Measurements from ENCODE around the gene VPS4A. TPM values are rescaled to one million over a fixed set of nuclear protein-coding genes. Genes with fewer than 3 reads are reported as not detected.

Gene VPS4A
- polyA plus RNA-seq, 3 donors: 18.2 to 25.7 (median 21.8) TPM

GRCh38 chr16:69307856-69308255, 3.3 kb upstream of the VPS4A start:
- no peak overlapping the region for H3K27ac Mint-ChIP-seq
- no peak overlapping the region for H2AFZ ChIP-seq (ENCODE audit: insufficient read depth, low read depth, low read length, poor library complexity, severe bottlenecking)
- H3K36me3 ChIP-seq (replicated peaks in 1 of 2; ENCODE audit: control insufficient read depth in 1 of 2, insufficient read depth in 2 of 2, low read length in 2 of 2): no peaks in the 10 kb centered on the region
- no peak overlapping the region for H3K27ac ChIP-seq (ENCODE audit: low read depth in 1 of 2, low read length in 2 of 2)
- no peaks in the 10 kb centered on the region for H3K9me3 Mint-ChIP-seq
- H3K9ac ChIP-seq (ENCODE audit: insufficient read depth, low read length, poor library complexity, severe bottlenecking): no peak overlapping the region
- peaks cover 13 to 14% of the 10 kb centered on the region in 2 donors for H3K4me1 ChIP-seq (ENCODE audit: control insufficient read depth in 1 of 2, insufficient read depth in 2 of 2, low read length in 2 of 2)
- peaks cover 12% of the 10 kb centered on the region for H3K4me1 Mint-ChIP-seq
- peaks cover 0 to 6% of the 10 kb centered on the region in 2 donors for H3K36me3 Mint-ChIP-seq
- peaks cover 16% of the 10 kb centered on the region for H3K79me2 ChIP-seq (ENCODE audit: insufficient read depth, low read length)
- no peak overlapping the region for H3K4me3 ChIP-seq (replicated peaks in 1 of 3; ENCODE audit: low read depth in 2 of 3, low read length in 3 of 3)
- H3K9me3 ChIP-seq (replicated peaks in 1 of 2; ENCODE audit: control insufficient read depth in 1 of 2, insufficient read depth in 1 of 2, low read length in 2 of 2): no peaks in the 10 kb centered on the region
- no peak overlapping the region for H3K4me2 ChIP-seq (replicated peaks; ENCODE audit: extremely low read depth, low read length, poor library complexity, severe bottlenecking)
- no peak for TF ChIP-seq CTCF (IDR thresholded peaks at IDR 0.05)
- H4K20me1 ChIP-seq (ENCODE audit: insufficient read depth, low read length): peaks cover 10% of the 10 kb centered on the region
- no peak overlapping the region for H3K4me3 Mint-ChIP-seq
- WGBS (ENCODE audit: insufficient coverage): no CpG with 5 or more reads among the region's 2 CpGs
- H3K27me3 Mint-ChIP-seq (ENCODE audit: low read depth in 3 of 3): peaks cover 3 to 16% (median 5%) of the 10 kb centered on the region in 3 donors
- DNase-seq: no peak
- intact Hi-C loops (cut with micrococcal nuclease): no loop called here
- H3K27me3 ChIP-seq (ENCODE audit: control insufficient read depth in 2 of 2, insufficient read depth in 2 of 2, low read length in 2 of 2): no peaks in the 10 kb centered on the region

GRCh38 chr16:69309316-69309715, 1.8 kb upstream of the VPS4A start:
- H4K20me1 ChIP-seq (ENCODE audit: insufficient read depth, low read length): peaks cover 25% of the 10 kb centered on the region
- no peak for TF ChIP-seq CTCF (IDR thresholded peaks at IDR 0.05)
- peaks cover 30% of the 10 kb centered on the region for H3K79me2 ChIP-seq (ENCODE audit: insufficient read depth, low read length)
- no peak overlapping the region for H3K4me2 ChIP-seq (replicated peaks; ENCODE audit: extremely low read depth, low read length, poor library complexity, severe bottlenecking)
- no peak overlapping the region for H2AFZ ChIP-seq (ENCODE audit: insufficient read depth, low read depth, low read length, poor library complexity, severe bottlenecking)
- no peak overlapping the region for H3K27ac ChIP-seq (ENCODE audit: low read depth in 1 of 2, low read length in 2 of 2)
- H3K9ac ChIP-seq (ENCODE audit: insufficient read depth, low read length, poor library complexity, severe bottlenecking): no peak overlapping the region
- intact Hi-C loops (cut with micrococcal nuclease): no loop called here
- Mint-ChIP-seq H3K36me3 (peaks cover 5 to 19% of the 10 kb centered on the region in 2 donors), H3K27ac (peak overlapping the region in 2 of 7 donors; percentile 9 to 51), H3K4me3 (no peak overlapping the region), H3K4me1 (peaks cover 15% of the 10 kb centered on the region), H3K9me3 (no peaks in the 10 kb centered on the region), H3K27me3 (ENCODE audit: low read depth in 3 of 3) (peaks cover 3 to 14% (median 5%) of the 10 kb centered on the region in 3 donors)
- H3K4me3 ChIP-seq (replicated peaks in 1 of 3; ENCODE audit: low read depth in 2 of 3, low read length in 3 of 3): no peak overlapping the region
- no peaks in the 10 kb centered on the region for H3K9me3 ChIP-seq (replicated peaks in 1 of 2; ENCODE audit: control insufficient read depth in 1 of 2, insufficient read depth in 1 of 2, low read length in 2 of 2)
- peaks cover 0 to 14% of the 10 kb centered on the region in 2 donors for H3K36me3 ChIP-seq (replicated peaks in 1 of 2; ENCODE audit: control insufficient read depth in 1 of 2, insufficient read depth in 2 of 2, low read length in 2 of 2)
- peaks cover 13 to 14% of the 10 kb centered on the region in 2 donors for H3K4me1 ChIP-seq (ENCODE audit: control insufficient read depth in 1 of 2, insufficient read depth in 2 of 2, low read length in 2 of 2)
- no peaks in the 10 kb centered on the region for H3K27me3 ChIP-seq (ENCODE audit: control insufficient read depth in 2 of 2, insufficient read depth in 2 of 2, low read length in 2 of 2)
- 91% methylated on average over 7 of the region's 12 CpGs for WGBS (ENCODE audit: insufficient coverage)
- no peak for DNase-seq

Measured in CD14-positive monocyte (primary cell).